WTC11 (cell line): ENCODE measurements around the gene PLD1. TPM values are rescaled to one million over a fixed set of nuclear protein-coding genes. Genes with fewer than 3 reads are reported as not detected.

Experiments
- ATAC-seq: fragments of 200-7000 bp; cut with Tn5 transposase; 2 replicates; pipeline ENCODE4 v1.10.0; 2021; ENCODE audit warnings: mild to moderate bottlenecking, moderate library complexity
- CTCF ChIA-PET: fragments of 300-600 bp; sonication (Branson Sonifier 250); formaldehyde crosslinking; loops from one replicate; lab custom pipeline; 2021; ENCODE audit warnings: antibody characterized with exemption; lab: Charles Lee
- POLR2A ChIA-PET: fragments of 350-600 bp; sonication (Branson Sonifier 250); formaldehyde crosslinking; loops from one replicate; lab custom pipeline; 2021; ENCODE audit warnings: antibody characterized with exemption; lab: Charles Lee
- DNase-seq: peaks from one replicate; pipeline ENCODE4 v3.0.0; 2021; ENCODE audit warnings: low spot score
- H3K27ac Mint-ChIP-seq: 2 replicates; pipeline ENCODE4 v1.8.0; 2021; ENCODE audit warnings: mixed read lengths
- H3K27me3 Mint-ChIP-seq: 2 replicates; pipeline ENCODE4 v1.8.0; 2021; ENCODE audit warnings: low read depth, mild to moderate bottlenecking, moderate library complexity, mixed read lengths
- H3K36me3 Mint-ChIP-seq: 2 replicates; pipeline ENCODE4 v1.8.0; 2021; ENCODE audit warnings: mixed read lengths
- H3K4me1 Mint-ChIP-seq: 2 replicates; pipeline ENCODE4 v1.8.0; 2022; ENCODE audit warnings: mixed read lengths
- H3K4me3 Mint-ChIP-seq: 2 replicates; pipeline ENCODE4 v1.8.0; 2021; ENCODE audit warnings: mild to moderate bottlenecking, moderate library complexity, mixed read lengths
- H3K9me3 Mint-ChIP-seq: 2 replicates; pipeline ENCODE4 v1.8.0; 2021; ENCODE audit warnings: mixed read lengths
- CBFB ChIP-seq: sonication (generic); formaldehyde crosslinking; IDR thresholded peaks from 2 replicates; pipeline ENCODE4 v1.8.1; 2022; ENCODE audit warnings: mild to moderate bottlenecking, low read depth, missing genetic modification reagents
- E2F1 ChIP-seq: sonication (generic); formaldehyde crosslinking; IDR thresholded peaks from 2 replicates; pipeline ENCODE4 v1.8.0; 2022; ENCODE audit warnings: mild to moderate bottlenecking, missing genetic modification reagents
- ETV6 ChIP-seq: sonication (generic); formaldehyde crosslinking; IDR thresholded peaks from 2 replicates; pipeline ENCODE4 v1.8.1; 2022; ENCODE audit warnings: mild to moderate bottlenecking, missing genetic modification reagents
- MXD4 ChIP-seq: fragments of 250-450 bp; sonication (Bioruptor Pico); IDR thresholded peaks from 2 replicates; pipeline ENCODE4 v1.8.0; 2021; ENCODE audit warnings: mild to moderate bottlenecking, moderate library complexity, borderline replicate concordance
- NFATC4 ChIP-seq: fragments of 250-450 bp; sonication (Bioruptor Pico); IDR thresholded peaks from 2 replicates; pipeline ENCODE4 v1.9.0; 2021; ENCODE audit warnings: mild to moderate bottlenecking
- NFE2L1 ChIP-seq: sonication (generic); formaldehyde crosslinking; IDR thresholded peaks from 2 replicates; pipeline ENCODE4 v1.8.1; 2023; ENCODE audit warnings: missing genetic modification reagents
- NR1H2 ChIP-seq: sonication (generic); formaldehyde crosslinking; IDR thresholded peaks from 2 replicates; pipeline ENCODE4 v1.9.0; 2021; ENCODE audit warnings: mild to moderate bottlenecking, moderate library complexity, missing genetic modification reagents
- PRDM15 ChIP-seq: sonication (generic); formaldehyde crosslinking; IDR thresholded peaks from 2 replicates; pipeline ENCODE4 v1.8.0; 2022; ENCODE audit warnings: missing genetic modification reagents
- RELA ChIP-seq: sonication (generic); formaldehyde crosslinking; IDR thresholded peaks from 2 replicates; pipeline ENCODE4 v1.8.1; 2022; ENCODE audit warnings: missing genetic modification reagents, mild to moderate bottlenecking, borderline replicate concordance
- RORB ChIP-seq: fragments of 250-450 bp; sonication (Bioruptor Pico); IDR thresholded peaks from 2 replicates; pipeline ENCODE4 v1.9.0; 2021; ENCODE audit warnings: mild to moderate bottlenecking
- SOX15 ChIP-seq: fragments of 250-450 bp; sonication (Bioruptor Pico); IDR thresholded peaks from 2 replicates; pipeline ENCODE4 v1.9.0; 2021; ENCODE audit warnings: mild to moderate bottlenecking
- TP53 ChIP-seq: sonication (generic); formaldehyde crosslinking; IDR thresholded peaks from 2 replicates; pipeline ENCODE4 v1.8.1; 2023; ENCODE audit warnings: mild to moderate bottlenecking, missing genetic modification reagents
- ZNF219 ChIP-seq: sonication (generic); formaldehyde crosslinking; IDR thresholded peaks from 2 replicates; pipeline ENCODE4 v1.8.0; 2023; ENCODE audit warnings: missing genetic modification reagents, mild to moderate bottlenecking, borderline replicate concordance
- ZNF396 ChIP-seq: fragments of 250-450 bp; sonication (Bioruptor Pico); IDR thresholded peaks from 2 replicates; pipeline ENCODE4 v1.8.0; 2021; ENCODE audit warnings: mild to moderate bottlenecking, moderate library complexity, borderline replicate concordance
- ZNF423 ChIP-seq: fragments of 250-450 bp; sonication (Bioruptor Pico); IDR thresholded peaks from 2 replicates; pipeline ENCODE4 v2.1.2; 2022; ENCODE audit warnings: mild to moderate bottlenecking, moderate library complexity
- total RNA-seq: library from RNA; stranded (reverse); gene quantifications from 3 replicates; pipeline ENCODE4 v1.2.3, GENCODE V29; 2021
- TF ChIP-seq, protein P1 (sequence below): sonication (generic); formaldehyde crosslinking; IDR thresholded peaks from 2 replicates; pipeline ENCODE4 v1.8.1; 2022; ENCODE audit warnings: low read depth, missing genetic modification reagents, borderline replicate concordance
- TF ChIP-seq, protein P2 (sequence below): sonication (generic); formaldehyde crosslinking; IDR thresholded peaks from 2 replicates; pipeline ENCODE4 v1.8.1; 2022; ENCODE audit warnings: missing genetic modification reagents, borderline replicate concordance
- TF ChIP-seq, protein P3 (sequence below): sonication (generic); formaldehyde crosslinking; IDR thresholded peaks from 2 replicates; pipeline ENCODE4 v1.8.1; 2022; ENCODE audit warnings: mild to moderate bottlenecking, moderate library complexity, missing genetic modification reagents
- TF ChIP-seq, protein P4 (sequence below): sonication (generic); formaldehyde crosslinking; IDR thresholded peaks from 2 replicates; pipeline ENCODE4 v1.8.1; 2023; ENCODE audit warnings: mild to moderate bottlenecking, moderate library complexity, missing genetic modification reagents
- TF ChIP-seq, protein P5 (sequence below): sonication (generic); formaldehyde crosslinking; IDR thresholded peaks from 2 replicates; pipeline ENCODE4 v1.8.1; 2023; ENCODE audit warnings: mild to moderate bottlenecking, missing genetic modification reagents
- TF ChIP-seq, protein P6 (sequence below): fragments of 250-450 bp; sonication (Bioruptor Pico); IDR thresholded peaks from 2 replicates; pipeline ENCODE4 v1.9.0; 2021; ENCODE audit warnings: mild to moderate bottlenecking

The PLD1 gene
- total RNA-seq, 1 experiment from 2014 or later, result 4.0 TPM

DNA sequence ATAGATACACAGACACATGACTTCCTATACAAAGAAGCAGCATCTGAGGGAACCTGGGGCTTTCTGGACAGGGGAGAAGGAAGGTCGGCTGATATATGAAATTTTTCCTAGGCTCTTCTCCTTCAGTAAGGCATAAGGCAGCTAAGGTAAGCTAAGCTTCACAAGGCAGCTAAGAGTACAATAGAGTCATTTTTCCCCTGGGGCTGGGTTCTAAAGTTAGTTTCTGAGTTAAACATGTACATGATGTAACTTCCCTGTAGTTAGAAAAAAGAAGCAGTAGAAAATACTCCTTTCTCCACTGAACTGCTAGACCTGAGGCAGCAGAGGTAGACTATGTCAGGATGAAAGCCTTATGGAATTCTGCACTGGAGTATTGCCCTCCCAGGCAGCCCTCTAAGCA lies 109.6 kb downstream of the PLD1 start (continued):
- TF ChIP-seq, protein P1, sequence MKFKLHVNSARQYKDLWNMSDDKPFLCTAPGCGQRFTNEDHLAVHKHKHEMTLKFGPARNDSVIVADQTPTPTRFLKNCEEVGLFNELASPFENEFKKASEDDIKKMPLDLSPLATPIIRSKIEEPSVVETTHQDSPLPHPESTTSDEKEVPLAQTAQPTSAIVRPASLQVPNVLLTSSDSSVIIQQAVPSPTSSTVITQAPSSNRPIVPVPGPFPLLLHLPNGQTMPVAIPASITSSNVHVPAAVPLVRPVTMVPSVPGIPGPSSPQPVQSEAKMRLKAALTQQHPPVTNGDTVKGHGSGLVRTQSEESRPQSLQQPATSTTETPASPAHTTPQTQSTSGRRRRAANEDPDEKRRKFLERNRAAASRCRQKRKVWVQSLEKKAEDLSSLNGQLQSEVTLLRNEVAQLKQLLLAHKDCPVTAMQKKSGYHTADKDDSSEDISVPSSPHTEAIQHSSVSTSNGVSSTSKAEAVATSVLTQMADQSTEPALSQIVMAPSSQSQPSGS (CRISPR knock-in tag), result no peak
- TF ChIP-seq, protein P2, sequence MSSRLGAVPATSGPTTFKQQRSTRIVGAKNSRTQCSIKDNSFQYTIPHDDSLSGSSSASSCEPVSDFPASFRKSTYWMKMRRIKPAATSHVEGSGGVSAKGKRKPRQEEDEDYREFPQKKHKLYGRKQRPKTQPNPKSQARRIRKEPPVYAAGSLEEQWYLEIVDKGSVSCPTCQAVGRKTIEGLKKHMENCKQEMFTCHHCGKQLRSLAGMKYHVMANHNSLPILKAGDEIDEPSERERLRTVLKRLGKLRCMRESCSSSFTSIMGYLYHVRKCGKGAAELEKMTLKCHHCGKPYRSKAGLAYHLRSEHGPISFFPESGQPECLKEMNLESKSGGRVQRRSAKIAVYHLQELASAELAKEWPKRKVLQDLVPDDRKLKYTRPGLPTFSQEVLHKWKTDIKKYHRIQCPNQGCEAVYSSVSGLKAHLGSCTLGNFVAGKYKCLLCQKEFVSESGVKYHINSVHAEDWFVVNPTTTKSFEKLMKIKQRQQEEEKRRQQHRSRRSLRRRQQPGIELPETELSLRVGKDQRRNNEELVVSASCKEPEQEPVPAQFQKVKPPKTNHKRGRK (CRISPR knock-in tag), result no peak
- TF ChIP-seq NFATC4 (CRISPR knock-in tag), result no peak
- TF ChIP-seq, protein P3, sequence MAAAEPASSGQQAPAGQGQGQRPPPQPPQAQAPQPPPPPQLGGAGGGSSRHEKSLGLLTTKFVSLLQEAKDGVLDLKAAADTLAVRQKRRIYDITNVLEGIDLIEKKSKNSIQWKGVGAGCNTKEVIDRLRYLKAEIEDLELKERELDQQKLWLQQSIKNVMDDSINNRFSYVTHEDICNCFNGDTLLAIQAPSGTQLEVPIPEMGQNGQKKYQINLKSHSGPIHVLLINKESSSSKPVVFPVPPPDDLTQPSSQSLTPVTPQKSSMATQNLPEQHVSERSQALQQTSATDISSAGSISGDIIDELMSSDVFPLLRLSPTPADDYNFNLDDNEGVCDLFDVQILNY (CRISPR knock-in tag), result no peak

DNA sequence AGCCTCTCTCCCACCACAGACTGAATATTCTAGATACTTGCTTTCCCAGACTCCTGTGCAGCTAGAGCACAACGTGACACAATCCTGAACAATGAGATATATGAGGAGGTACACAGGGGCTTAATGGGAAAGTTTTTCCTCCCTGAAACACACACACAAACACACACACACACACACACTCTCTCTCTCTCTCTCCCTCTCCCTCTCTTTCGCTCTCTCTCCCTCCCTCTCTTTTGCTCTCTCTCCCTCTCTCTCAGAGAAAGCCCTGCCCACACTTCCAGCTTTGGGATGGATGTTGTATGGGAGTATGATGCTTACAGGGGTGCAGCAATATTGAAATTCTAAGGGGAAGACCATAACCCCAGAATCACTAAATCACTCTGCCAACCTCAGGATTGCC lies 110.1 kb downstream of the PLD1 start:
- ChIA-PET POLR2A (no interaction called here), CTCF (interaction anchor here (1.4 kb wide), 1 partner anchor 72 kb away, joined by 6 read pairs; no protein-coding TSS in a partner anchor)
- no peak for DNase-seq
- Mint-ChIP-seq H3K4me1 (peaks cover 8% of the 10 kb centered on the region), H3K27me3 (no peaks in the 10 kb centered on the region), H3K9me3 (peaks cover 14% of the 10 kb centered on the region), H3K4me3 (no peak overlapping the region), H3K36me3 (peaks cover 9% of the 10 kb centered on the region), H3K27ac (no peak overlapping the region)
- no peak for ATAC-seq
- TF ChIP-seq ZNF219 (CRISPR knock-in tag), result no peak
- no peak for TF ChIP-seq RORB (CRISPR knock-in tag)
- TF ChIP-seq NR1H2 (CRISPR knock-in tag), result no peak
- no peak for TF ChIP-seq ZNF423 (CRISPR knock-in tag)
- no peak for TF ChIP-seq ZNF396
- TF ChIP-seq SOX15 (CRISPR knock-in tag), result no peak
- TF ChIP-seq PRDM15 (CRISPR knock-in tag), result no peak
- no peak for TF ChIP-seq TP53 (CRISPR knock-in tag)
- TF ChIP-seq CBFB (CRISPR knock-in tag), result no peak
- TF ChIP-seq, protein P4, sequence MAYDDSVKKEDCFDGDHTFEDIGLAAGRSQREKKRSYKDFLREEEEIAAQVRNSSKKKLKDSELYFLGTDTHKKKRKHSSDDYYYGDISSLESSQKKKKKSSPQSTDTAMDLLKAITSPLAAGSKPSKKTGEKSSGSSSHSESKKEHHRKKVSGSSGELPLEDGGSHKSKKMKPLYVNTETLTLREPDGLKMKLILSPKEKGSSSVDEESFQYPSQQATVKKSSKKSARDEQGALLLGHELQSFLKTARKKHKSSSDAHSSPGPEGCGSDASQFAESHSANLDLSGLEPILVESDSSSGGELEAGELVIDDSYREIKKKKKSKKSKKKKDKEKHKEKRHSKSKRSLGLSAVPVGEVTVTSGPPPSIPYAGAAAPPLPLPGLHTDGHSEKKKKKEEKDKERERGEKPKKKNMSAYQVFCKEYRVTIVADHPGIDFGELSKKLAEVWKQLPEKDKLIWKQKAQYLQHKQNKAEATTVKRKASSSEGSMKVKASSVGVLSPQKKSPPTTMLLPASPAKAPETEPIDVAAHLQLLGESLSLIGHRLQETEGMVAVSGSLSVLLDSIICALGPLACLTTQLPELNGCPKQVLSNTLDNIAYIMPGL (CRISPR knock-in tag), result no peak
- TF ChIP-seq NFATC4 (CRISPR knock-in tag), result no peak
- TF ChIP-seq, protein P5, sequence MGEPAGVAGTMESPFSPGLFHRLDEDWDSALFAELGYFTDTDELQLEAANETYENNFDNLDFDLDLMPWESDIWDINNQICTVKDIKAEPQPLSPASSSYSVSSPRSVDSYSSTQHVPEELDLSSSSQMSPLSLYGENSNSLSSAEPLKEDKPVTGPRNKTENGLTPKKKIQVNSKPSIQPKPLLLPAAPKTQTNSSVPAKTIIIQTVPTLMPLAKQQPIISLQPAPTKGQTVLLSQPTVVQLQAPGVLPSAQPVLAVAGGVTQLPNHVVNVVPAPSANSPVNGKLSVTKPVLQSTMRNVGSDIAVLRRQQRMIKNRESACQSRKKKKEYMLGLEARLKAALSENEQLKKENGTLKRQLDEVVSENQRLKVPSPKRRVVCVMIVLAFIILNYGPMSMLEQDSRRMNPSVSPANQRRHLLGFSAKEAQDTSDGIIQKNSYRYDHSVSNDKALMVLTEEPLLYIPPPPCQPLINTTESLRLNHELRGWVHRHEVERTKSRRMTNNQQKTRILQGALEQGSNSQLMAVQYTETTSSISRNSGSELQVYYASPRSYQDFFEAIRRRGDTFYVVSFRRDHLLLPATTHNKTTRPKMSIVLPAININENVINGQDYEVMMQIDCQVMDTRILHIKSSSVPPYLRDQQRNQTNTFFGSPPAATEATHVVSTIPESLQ (CRISPR knock-in tag), result no peak
- TF ChIP-seq MXD4 (CRISPR knock-in tag), result no peak
- TF ChIP-seq, protein P6, sequence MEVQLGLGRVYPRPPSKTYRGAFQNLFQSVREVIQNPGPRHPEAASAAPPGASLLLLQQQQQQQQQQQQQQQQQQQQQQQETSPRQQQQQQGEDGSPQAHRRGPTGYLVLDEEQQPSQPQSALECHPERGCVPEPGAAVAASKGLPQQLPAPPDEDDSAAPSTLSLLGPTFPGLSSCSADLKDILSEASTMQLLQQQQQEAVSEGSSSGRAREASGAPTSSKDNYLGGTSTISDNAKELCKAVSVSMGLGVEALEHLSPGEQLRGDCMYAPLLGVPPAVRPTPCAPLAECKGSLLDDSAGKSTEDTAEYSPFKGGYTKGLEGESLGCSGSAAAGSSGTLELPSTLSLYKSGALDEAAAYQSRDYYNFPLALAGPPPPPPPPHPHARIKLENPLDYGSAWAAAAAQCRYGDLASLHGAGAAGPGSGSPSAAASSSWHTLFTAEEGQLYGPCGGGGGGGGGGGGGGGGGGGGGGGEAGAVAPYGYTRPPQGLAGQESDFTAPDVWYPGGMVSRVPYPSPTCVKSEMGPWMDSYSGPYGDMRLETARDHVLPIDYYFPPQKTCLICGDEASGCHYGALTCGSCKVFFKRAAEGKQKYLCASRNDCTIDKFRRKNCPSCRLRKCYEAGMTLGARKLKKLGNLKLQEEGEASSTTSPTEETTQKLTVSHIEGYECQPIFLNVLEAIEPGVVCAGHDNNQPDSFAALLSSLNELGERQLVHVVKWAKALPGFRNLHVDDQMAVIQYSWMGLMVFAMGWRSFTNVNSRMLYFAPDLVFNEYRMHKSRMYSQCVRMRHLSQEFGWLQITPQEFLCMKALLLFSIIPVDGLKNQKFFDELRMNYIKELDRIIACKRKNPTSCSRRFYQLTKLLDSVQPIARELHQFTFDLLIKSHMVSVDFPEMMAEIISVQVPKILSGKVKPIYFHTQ (CRISPR knock-in tag), result no peak
- no peak for TF ChIP-seq NFE2L1 (CRISPR knock-in tag)
- TF ChIP-seq RELA (CRISPR knock-in tag), result no peak
- TF ChIP-seq ETV6 (CRISPR knock-in tag), result no peak
- TF ChIP-seq E2F1 (CRISPR knock-in tag), result no peak
